GM10266 (cell line): Measurements from ENCODE around the gene DIRAS1.
"Not testable (repeated sequence)": the region's sequence is repeated elsewhere in the genome, so short reads cannot be mapped to it uniquely, and the experiment has no call there.

Source experiments
- DNase-seq: peaks from one replicate; pipeline ENCODE4 v3.0.0; 2012; ENCODE audit errors: extremely low spot score
- CTCF ChIP-seq: IDR thresholded peaks from 2 replicates; pipeline ENCODE4 v1.5.1; 2012; ENCODE audit warnings: mild to moderate bottlenecking, low read depth; ENCODE audit not compliant: control insufficient read depth, insufficient read depth; ENCODE audit errors: missing control alignments

Gene DIRAS1

GRCh38 chr19:2714531-2715269, 6.5 kb downstream of the DIRAS1 start:
- no peak for TF ChIP-seq CTCF
- no peak for DNase-seq

GRCh38 chr19:2714102-2714501, 7.1 kb downstream of the DIRAS1 start:
- not testable (repeated sequence) for DNase-seq

- not testable (repeated sequence) for DNase-seq
Observed at GRCh38 chr19:2713170-2713569, 8.0 kb downstream of the DIRAS1 start.

- no peak for TF ChIP-seq CTCF
- DNase-seq: no peak
Observed at GRCh38 chr19:2711875-2712205, 9.3 kb downstream of the DIRAS1 start.

- no peak for TF ChIP-seq CTCF
- DNase-seq: no peak
Observed at GRCh38 chr19:2711172-2711874, 9.8 kb downstream of the DIRAS1 start.

GRCh38 chr19:2706251-2706650, 14.9 kb downstream of the DIRAS1 start:
- no peak for DNase-seq

GRCh38 chr19:2703691-2704216, 17.4 kb downstream of the DIRAS1 start:
- TF ChIP-seq CTCF: no peak
- no peak for DNase-seq

More at GRCh38 chr19:2706251-2706650, 14.9 kb downstream of the DIRAS1 start:
- TF ChIP-seq CTCF: no peak

- DNase-seq: no peak
- no peak for TF ChIP-seq CTCF
Observed at GRCh38 chr19:2703077-2703437, 18.1 kb downstream of the DIRAS1 start.
